Renal cortex interstitium (tissue), 11 donors: ENCODE data around the gene SLC22A23. TPM values are rescaled to one million over a fixed set of nuclear protein-coding genes. Genes with fewer than 3 reads are reported as not detected.
"Not testable (repeated sequence)": the region's sequence is repeated elsewhere in the genome, so short reads cannot be mapped to it uniquely, and the experiment has no call there.

ENCODE experiments used
- DNase-seq, 11 donors: peaks; one replicate each; pipeline ENCODE4 v3.0.0-alpha.2; 2013; ENCODE audit warnings: low read depth in 9 of 11, low spot score in 4 of 11; ENCODE audit errors: extremely low read depth in 1 of 11
- polyA plus RNA-seq, 3 donors: library from polyadenylated mRNA; unstranded; fragments of 120-200 nt; gene quantifications; one replicate each; pipeline ENCODE4 v1.2.1, GENCODE V29; 2013; ENCODE audit not compliant: insufficient read length in 3 of 3

The SLC22A23 gene
- polyA plus RNA-seq, 3 donors, result 11.2 to 15.8 (median 11.7) TPM

GRCh38 chr6:3258201-3258600 lies 198.6 kb downstream of the SLC22A23 start:
- DNase-seq, result no peak

- DNase-seq, result no peak
These were observed 203.3 kb downstream of the SLC22A23 start for GRCh38 chr6:3253597-3253961.

GRCh38 chr6:3252861-3253596 lies 203.8 kb downstream of the SLC22A23 start:
- DNase-seq, result no peak

GRCh38 chr6:3252369-3252768 lies 204.5 kb downstream of the SLC22A23 start:
- DNase-seq, result no peak

GRCh38 chr6:3251462-3252314 lies 205.2 kb downstream of the SLC22A23 start:
- DNase-seq, result peak in 7 of 11 donors; percentile 64 to 82 (median 71)

GRCh38 chr6:3250231-3250675 lies 206.6 kb downstream of the SLC22A23 start:
- no peak for DNase-seq

GRCh38 chr6:3249821-3250220 lies 207.0 kb downstream of the SLC22A23 start:
- no peak for DNase-seq

- DNase-seq, result peak in 4 of 11 donors; percentile 35 to 60 (median 56)
These were observed 209.3 kb downstream of the SLC22A23 start for GRCh38 chr6:3247255-3248146.

- DNase-seq, result no peak
These were observed 211.6 kb downstream of the SLC22A23 start for GRCh38 chr6:3245216-3245615.

GRCh38 chr6:3244832-3245161 lies 212.1 kb downstream of the SLC22A23 start:
- not testable (repeated sequence) for DNase-seq

- DNase-seq, result no peak
These were observed 212.6 kb downstream of the SLC22A23 start for GRCh38 chr6:3244003-3244831.

GRCh38 chr6:3242768-3243167 lies 214.1 kb downstream of the SLC22A23 start:
- DNase-seq, result no peak

GRCh38 chr6:3241745-3242144 lies 215.1 kb downstream of the SLC22A23 start:
- DNase-seq, result not testable (repeated sequence)

- DNase-seq, result no peak
These were observed 216.3 kb downstream of the SLC22A23 start for GRCh38 chr6:3240595-3240994.

GRCh38 chr6:3239110-3239830 lies 217.6 kb downstream of the SLC22A23 start:
- DNase-seq, result no peak

GRCh38 chr6:3237761-3238662 lies 218.8 kb downstream of the SLC22A23 start:
- no peak for DNase-seq

GRCh38 chr6:3236005-3236404 lies 220.8 kb downstream of the SLC22A23 start:
- DNase-seq, result no peak
